ENCODE data around the gene CCL26.
A peak's percentile ranks its signal among the peaks of the same experiment; 100 is the strongest.
"Not testable (repeated sequence)": the region's sequence is repeated elsewhere in the genome, so short reads cannot be mapped to it uniquely, and the experiment has no call there.

CCL26 gene

DNA sequence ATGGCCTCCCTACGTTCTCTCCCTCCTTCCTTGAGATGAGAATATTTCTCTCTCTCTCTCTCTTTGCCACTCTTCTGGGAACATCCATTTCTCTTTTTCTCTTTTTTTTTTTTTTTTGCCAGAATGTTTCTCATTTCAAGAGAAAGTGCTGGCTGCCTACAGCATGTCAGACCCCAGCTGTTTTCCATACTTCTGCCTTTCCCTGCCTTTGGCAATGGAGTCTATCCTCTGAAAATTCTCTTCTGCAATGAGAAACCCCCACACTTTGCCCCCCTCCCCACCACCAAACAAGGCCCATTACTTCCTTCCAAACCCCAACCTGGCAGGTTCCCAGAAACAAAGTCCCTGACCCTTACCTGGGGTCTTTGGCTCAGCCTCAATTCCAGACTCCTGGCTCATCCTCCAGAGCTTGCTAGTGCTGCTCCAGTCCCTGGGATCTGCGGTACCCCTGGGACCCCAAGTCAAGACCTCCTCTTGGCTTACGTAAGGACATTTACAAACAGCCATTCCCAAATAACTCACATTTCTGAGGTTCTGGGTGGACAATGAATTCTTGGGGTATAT is 17.4 kb upstream of the CCL26 start:
- no peak for DNase-seq

- DNase-seq = not testable (repeated sequence)
Measured at GRCh38 chr7:75788154-75788847, 16.3 kb upstream of the CCL26 start.

DNA sequence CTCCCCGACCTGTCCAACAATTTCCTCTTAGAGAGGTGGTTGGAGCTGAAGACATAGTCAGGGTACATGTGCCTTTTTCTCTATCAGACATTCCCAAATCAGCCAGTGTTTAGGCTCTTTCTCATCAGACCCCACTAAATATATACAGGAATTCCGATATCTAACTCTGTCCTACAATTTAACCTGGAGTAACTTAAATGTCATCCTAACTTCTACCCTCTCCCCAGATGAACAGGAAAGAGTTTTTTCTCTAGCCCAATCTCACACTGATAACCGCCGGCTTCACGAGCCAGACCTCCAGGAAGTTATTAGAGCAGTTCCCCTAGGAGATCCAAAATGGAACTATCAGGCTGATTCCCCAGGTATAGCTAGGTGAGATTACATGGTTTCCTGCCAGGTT is 11.0 kb upstream of the CCL26 start:
- DNase-seq = not testable (repeated sequence)

- not testable (repeated sequence) for DNase-seq
Measured at GRCh38 chr7:75780647-75781273, 8.7 kb upstream of the CCL26 start.

DNA sequence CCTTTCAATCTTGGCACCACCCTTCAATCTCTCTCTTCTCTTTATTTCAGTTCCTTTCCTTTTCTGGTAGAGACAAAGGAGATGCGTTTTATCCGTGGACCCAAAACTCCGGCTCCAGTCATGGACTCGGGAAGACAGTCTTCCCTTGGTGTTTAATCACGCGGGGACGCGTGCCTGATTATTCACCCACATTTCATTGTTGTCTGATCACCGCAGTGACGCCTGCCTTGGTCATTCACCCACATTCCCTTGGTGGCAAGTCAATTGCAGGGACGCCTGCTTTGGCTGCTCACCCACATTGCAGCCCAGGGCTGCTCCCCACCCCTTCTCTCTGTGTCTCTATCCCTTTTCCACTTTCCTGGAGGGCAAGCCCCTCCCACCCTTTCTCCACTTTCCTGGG is 7.5 kb upstream of the CCL26 start:
- not testable (repeated sequence) for DNase-seq

DNA sequence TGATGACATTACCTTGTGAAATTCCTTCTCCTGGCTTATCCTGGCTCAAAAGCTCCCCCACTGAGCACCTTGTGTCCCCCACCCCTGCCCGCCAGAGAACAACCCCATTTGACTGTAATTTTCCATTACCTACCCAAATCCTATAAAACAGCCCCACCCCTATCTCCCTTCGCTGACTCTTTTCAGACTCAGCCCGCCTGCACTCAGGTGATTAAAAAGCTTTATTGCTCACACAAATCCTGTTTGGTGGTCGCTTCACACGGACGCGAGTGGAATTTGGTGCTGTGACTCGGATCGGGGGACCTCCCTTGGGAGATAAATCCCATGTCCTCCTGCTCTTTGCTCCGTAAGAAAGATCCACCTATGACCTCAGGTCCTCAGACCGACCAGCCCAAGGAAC is 7.0 kb upstream of the CCL26 start:
- not testable (repeated sequence) for DNase-seq

- peak in 1 of 2 donors; percentile 62 for DNase-seq
Measured at GRCh38 chr7:75776295-75776971, 4.4 kb upstream of the CCL26 start.

- DNase-seq = not testable (repeated sequence)
Measured at GRCh38 chr7:75773958-75774357, 1.9 kb upstream of the CCL26 start.

GRCh38 chr7:75771224-75771623 is 787 bp downstream of the CCL26 start:
- no peak for DNase-seq

DNA sequence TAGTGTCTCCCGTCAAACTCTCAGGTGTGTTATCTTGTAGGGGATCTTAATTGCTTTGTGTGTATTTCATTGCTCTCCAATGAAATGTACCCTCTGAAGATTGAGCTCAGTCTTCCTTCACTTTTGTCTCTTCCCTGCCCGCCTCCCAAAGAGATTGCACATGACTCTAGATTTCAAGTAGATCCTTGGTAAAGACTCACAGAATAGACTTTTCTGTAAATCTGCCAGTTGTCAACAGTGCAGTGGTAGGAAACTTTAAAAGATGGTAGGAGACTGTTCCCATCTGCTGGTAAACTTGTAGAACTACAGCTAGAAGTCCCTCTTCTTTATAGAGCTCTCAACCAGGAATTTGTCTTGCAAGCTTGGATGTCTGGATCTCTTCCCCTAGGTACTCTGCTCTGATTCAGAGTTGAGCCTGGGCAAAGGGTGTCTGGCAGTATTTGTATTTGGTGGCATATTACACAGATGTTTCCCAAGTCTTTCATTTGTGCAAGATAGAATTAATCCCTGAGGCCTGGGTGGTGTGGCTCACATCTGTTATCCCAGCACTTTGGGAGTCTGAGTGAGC is 9.6 kb downstream of the CCL26 start:
- DNase-seq = peak in 1 of 2 donors; percentile 67

GRCh38 chr7:75761801-75762200 is 10.2 kb downstream of the CCL26 start:
- DNase-seq = not testable (repeated sequence)

DNA sequence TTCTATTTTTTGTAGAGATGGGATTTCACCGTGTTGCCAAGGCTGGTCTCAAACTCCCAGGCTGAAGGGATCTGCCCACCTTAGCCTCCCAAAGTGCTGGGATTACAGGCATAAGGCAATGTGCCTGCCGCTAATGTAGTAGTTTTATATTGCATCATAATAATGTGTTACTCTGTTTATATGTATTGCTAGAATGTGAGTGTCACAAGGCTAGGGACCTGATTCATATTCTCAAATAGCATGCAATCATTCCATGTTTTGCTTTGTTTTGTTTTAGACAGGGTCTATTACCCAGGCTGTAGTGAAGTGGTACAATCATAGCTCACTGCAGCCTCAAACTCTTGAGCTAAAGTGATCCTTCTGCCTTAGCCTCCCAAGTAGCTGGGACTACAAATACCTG is 13.5 kb downstream of the CCL26 start:
- no peak for DNase-seq

DNA sequence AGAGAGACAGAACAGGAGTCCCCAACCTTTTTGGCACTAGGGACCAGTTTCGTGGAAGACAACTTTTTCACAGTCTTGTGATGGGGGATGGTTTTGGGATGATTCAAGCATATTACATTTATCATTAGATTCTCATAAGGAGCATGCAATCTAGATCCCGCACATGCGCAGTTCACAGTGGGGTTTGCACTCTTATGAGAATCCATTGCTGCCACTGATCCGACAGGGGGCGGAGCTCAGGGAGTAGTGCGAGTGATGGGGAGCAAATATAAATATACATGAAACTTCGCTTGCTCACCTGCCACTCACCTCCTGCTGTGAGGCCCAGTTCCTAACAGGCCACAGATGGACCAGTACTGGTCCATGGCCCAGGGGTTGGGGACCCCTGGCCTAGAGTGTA is 14.2 kb downstream of the CCL26 start:
- no peak for DNase-seq

- peak in 1 of 2 donors; percentile 5 for DNase-seq
Measured at GRCh38 chr7:75756991-75757676, 14.9 kb downstream of the CCL26 start.

DNA sequence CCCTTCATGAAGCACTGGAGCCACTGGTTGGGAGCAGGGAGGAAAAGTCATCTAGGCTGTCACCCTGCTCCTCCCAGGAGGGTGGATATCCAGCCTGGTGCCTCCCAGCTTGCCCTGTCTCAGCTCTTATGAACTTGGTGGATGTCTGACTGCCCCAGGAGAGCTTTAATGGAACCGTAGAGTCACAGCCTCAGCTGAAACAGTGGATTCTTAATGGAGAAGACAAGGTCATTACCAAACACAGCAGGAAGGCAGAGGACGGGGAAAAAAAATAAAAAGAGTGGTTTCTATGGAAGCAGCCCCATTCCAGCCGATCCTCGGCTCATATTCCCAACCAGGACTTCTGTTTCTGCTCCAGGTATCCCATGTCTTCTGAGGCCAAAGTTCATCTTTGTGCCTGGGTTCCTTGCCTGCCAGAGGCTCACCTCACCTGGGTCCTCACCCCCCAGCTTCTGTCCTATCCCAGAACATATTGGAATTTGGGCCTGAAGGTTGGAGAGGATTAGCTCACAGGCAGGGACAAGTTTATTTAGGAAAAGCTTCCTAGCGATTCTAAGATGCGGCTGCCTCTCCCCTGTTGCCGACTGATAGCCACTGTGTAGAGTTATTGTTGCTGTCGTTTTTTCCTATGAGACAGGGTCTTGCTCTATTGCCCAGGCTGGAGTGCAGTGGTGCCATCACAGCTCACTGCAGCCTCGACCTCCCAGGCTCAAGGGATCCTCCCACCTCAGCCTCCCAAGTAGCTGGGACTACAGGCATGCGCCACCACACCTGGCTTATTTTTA is 15.6 kb downstream of the CCL26 start:
- no peak for DNase-seq

GRCh38 chr7:75743455-75743859 is 28.6 kb downstream of the CCL26 start:
- DNase-seq = no peak

DNA sequence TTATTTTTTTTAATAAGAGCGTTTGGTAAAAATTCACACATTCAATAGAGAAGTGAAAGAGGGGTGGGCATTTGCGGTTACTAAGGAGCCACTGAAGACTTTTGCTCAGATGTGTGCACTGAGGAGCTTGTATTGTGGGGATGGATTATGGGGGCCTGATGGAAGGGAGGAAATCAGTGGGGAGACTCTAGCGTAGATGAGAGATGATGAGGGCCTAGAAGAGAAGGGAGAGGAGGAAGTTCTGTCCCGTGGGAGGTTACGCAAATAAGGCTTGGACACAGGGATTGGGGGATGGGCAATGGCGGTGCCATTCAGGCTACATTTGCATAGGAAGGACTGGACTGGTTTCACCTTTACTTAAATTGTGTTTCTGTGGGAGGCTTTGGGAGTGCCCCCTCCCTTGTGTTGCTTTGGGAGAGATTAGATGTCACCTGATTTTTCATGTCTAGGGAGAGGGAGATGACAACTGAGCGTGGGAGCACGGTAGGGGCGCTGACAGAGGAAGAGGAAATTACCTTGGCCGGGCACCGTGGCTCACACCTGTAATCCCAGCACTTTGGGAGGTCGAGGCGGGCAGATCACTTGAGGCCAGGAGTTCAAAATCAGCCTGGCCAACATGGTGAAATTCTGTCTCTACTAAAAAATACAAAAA is 31.0 kb downstream of the CCL26 start:
- DNase-seq = peak in 1 of 2 donors; percentile 37

DNA sequence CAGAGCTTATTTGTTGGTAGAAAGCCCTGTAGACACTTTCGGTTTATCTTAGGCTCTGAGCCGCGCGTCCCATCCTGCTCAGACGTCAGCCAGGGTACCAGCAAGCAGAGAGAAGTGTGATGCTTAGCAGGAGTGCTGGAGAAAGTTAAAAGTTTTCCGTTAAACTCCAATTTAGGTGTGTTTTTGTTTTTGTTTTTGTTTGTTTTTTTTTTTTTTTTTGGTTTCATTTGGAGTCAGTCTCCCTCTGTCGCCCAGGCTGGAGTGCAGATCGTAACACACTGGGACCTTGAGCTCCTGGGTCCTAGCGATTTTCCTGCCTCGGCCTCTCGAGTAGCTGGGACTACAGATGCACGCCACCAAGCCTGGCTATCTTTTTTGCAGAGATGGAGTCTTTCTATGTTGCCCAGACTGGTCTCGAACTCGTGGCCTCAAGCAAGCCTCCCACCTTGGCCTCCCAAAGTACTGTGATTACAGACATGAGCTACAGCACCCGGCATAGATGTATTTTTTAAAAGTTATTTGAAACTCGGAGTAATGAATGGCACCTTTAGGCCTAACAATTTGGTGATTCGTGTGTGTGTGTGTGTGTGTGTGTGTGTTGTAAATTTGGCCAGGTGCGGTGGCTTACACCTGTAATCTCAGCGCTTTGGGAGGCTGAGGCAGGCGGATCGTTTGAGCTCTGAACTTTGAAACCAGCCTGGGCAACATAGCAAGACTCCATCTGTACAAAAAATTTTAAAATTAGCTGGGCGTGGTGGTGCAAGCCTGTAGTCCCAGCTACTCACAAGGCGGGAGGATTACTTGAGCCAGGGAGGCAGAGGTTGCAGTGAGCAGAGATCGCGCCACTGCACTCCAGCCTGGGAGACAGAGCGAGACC is 32.0 kb downstream of the CCL26 start:
- no peak for DNase-seq

- DNase-seq = peak; percentile 96 to 98
Measured at GRCh38 chr7:75738975-75739795, 32.8 kb downstream of the CCL26 start.
